GM19397 (cell line): Measurements from ENCODE around the gene ANXA10.
A peak's percentile ranks its signal among the peaks of the same experiment; 100 is the strongest.
"Not testable (repeated sequence)": the region's sequence is repeated elsewhere in the genome, so short reads cannot be mapped to it uniquely, and the experiment has no call there.

ENCODE experiments used
- ATAC-seq: cut with Tn5 transposase; IDR thresholded peaks from one replicate; pipeline ENCODE4 v1.9.1; 2021; ENCODE audit warnings: mild to moderate bottlenecking, moderate library complexity; ENCODE audit not compliant: unreplicated experiment

Gene ANXA10

DNA sequence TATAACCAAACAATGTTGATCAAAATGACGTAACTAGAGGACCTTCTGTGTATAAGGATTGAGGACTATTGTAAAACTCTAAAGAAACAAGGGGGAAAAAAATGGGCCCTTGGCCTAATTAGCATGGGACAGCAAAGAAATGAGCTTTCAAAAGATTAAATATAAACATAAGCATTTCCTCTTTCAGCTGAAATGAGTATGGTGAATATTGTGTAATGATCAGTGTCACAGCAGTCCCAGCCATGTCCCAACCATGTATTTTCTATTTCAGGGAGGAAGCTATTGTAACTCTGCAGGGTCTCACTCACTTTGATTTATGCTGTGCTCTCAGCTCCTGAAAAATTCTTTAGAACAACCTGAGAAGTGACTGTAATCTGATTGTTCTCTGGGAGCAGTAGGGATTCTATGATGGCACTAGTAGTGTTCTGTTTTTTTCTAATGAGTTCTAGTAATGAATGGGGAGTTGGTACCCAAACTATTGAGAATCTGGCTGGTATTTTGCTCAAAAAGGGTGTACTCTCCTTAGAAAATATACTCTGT lies 25.8 kb downstream of the ANXA10 start:
- ATAC-seq = no peak

DNA sequence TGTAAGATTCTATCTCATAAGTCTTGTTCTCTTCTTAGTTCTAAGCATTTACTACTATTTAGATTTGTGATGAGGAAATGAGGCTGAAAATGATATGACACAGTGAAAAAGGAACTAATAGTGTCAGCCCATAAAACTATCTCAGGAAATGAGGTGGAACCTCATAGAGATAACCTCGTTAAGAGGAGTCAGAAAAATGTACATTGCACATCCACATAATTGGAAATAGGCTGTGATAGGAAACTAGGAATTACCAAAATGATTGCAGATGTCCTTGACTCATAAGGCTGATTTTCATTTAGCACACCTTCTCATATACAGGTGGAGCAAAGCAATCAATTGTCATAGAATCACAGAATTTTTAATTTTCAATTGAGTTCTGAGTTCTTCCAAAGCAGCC lies 26.8 kb downstream of the ANXA10 start:
- no peak for ATAC-seq

DNA sequence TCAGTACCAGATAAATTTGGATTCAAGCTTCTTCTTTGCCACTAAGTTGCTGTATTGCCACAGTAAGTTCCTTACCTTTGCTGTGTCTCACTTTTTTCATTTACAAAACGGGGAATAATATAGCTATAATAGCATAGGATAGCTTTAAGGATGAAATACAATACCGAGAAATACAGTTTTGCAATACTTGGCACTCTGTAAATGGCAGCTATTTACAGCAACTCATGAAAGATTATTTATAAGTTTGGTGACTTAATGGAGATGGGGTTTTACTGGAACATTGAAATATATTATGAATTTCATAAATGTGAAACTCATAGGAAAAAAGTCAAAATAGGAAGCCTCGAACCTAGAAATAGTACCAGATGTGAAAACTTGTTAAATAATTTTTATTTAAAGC lies 27.6 kb downstream of the ANXA10 start:
- ATAC-seq = no peak

DNA sequence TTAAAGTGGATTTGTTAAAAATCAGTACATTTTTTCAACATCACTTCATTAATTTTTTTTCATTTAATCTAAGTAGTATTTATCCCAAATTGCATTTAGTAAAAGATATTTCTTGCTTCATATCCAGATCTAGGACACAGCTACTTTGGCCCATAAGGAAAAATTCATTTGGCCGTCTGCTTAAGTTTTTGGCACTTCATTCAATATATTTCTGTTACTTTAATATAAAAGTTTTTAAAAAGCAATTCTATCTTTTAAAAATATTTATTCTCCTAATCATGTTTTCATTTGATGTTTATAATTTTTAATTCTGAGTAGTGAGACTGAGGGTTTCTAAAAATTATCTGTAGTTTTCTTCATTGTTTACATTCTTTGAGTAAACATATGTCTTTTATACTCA lies 28.5 kb downstream of the ANXA10 start:
- no peak for ATAC-seq

DNA sequence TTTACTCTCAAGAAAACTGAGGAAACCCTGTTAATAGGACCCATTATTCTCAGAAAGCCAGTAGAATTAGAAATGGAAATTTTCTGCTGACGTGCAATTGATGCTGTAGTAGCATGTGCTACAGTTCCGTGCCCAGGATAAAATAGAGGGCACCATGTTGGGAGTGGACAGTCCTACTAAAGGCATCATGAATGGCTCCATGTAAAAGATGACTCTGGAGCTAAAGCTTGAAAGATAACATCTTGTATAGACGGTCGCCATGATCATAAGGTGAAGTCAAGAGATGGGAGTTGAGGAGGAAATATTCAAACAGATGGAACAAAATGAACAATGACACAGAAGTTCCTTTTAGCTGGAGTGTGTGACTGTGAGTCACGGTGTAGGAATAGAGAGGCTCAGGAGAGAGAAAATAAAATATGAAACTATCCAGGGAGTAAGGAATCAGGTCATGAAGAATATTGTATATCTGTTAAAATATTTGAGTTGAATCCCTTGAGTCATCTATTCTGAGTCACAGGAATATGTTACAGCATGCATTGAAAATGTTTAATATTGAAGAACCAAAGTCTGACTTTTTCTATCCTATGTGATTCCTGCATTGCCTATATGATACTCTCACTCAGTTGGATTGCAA lies 31.8 kb downstream of the ANXA10 start:
- ATAC-seq = no peak

DNA sequence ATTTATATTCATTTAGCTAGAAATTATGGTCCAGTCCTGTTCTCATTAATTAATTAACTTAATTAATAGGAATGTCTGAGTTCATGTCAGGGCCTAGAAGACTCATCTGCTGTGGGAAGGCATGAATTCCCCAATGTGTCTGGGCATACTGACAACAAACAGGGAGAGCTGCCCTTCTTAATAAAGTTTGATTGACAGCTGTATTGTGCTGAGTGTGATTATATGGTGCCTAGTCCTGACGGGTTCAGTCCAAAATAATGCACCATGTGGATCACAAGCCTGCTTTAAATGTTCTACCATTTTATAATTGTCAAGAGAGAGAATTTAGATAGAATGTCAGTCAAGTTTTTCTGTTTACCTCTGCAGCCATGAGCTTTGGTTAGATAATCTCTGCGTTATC lies 34.6 kb downstream of the ANXA10 start:
- no peak for ATAC-seq

DNA sequence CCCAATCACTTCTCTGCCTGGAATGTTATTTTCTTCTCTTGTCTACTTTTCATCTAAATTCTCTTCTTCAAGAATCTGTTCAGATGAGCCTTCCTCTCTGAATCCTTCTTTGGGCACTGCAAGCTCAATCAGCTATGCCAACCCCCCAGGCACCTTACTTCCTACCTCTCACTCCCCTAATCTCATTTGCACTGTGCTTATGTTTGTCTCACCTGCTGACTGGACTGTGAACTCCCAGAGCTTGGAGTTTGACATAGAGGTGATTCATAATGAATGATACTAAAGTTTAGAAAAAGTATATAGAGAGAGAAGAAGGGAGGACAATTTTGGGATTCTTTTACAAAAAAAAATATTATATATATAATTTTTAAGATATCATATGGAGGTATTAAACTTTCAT lies 36.3 kb downstream of the ANXA10 start:
- ATAC-seq = no peak

DNA sequence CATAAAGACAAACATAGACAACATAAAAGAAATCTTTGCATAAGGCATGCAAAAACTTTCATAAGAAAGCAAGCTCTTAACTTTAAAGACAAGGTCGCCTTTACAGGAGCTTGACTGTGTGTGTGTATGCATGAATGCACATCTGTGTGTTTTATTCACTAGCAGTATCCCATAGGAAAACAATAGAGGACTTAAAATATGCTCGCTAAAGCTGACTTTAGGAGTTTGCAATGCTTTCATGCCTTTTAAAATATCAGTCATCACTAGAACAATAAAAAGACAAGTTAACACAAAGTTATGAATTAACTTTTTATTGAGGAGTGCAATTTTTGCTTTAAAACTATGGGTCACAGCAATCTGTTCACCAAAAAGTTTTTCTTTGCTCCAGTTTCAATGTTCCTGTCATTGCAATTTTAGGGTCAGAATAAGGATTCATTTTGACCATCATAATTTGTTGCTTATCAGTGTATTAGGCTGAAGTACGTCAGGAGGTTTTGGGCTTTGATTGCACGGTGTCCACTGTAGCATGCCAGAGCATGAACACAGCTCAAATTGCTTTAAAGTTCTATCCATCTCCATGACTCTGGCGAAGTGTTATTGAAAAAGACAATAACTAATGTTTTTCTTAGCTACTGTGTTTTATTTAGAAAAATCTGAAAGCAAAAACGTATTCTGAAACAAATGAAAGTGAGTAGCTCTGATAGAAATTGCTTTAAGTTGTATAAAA lies 36.9 kb downstream of the ANXA10 start:
- no peak for ATAC-seq

DNA sequence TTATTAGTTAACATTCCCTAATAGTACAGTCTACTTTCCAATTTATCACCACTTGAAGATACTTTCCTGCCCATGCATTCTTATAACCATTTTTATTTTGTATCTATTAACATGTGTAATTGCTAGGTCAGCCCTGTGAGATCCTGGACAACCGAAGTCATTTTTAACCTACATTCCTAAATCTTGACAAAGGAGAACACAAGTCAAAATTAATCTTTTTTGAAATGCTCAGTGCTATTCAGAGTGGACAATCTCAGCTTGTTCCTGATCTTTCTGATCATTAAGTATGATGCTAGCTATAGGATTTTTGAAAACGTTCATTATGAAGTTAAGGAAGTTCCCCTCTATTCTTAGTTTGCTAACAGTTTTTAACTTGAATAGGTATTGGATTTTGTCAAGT lies 37.5 kb downstream of the ANXA10 start:
- no peak for ATAC-seq

DNA sequence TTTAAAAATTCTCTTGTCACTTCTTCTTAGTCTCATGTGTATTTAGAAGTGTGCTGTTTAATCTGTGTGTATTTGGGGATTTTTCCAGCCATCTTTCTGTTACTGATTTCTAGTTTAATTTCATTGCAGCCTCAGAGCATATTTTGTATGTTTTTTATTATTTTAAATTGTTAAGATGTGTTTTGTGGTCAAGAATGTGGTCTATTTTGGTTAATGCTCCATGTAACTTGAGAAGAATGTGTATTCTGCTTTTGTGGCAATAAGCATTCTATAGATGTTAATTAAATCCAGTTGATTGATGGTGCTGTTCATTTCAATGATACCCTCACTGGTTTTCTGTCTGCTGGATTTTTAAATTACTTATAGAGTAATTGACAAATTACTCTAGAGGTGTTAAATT lies 38.9 kb downstream of the ANXA10 start:
- no peak for ATAC-seq

DNA sequence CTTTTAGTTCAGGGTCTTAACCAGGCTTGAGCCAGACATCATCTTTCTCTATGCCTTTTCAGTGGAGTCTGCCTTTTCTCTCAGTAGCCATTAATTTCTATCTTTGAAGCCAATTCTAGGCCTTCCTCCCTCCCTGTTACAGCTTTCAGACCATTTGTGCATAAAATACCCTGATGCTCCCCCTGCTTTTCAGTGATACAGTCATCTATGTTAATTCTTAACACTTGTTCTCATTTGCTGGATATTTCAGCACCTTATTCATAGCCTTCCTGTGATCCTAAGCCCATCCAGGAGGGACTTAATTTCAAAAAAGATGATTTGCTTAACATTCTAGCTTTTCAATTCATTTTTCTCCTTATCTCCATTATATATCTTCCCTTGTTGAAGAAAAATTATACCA lies 42.3 kb downstream of the ANXA10 start:
- no peak for ATAC-seq

DNA sequence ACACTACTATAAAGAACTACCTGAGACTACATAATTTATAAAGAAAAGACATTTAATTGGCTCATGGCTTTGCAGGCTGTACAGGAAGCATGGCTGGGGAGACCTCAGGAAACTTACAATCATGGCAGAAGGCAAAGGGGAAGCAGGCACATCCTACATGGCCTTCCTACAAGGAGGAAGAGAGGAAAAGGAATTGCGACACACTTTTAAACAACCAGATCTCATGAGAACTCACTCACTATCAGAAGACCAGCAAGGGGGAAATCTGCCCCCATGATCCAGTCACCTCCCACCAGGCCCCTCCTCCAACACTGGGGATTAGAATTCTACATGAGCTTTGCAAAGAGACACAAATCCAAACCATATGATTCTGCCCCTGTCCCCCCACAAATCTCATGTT lies 43.5 kb downstream of the ANXA10 start:
- not testable (repeated sequence) for ATAC-seq

DNA sequence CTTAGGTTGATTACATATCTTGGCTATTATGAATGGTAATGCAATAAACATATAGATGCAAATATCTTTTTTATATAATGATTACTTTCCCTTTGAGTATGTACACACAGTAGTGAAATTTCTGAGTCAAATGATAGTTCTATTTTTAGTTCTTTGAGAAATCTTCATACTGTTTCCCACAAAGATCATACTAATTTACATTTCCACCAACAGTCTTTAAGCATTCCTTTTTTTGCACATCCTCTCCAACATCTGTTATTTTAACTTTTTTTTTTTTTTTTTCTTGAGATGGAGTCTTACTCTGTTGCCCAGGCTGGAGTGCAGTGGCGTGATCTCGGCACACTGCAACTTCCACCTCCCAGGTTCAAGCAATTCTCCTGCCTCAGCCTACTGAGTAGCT lies 45.4 kb downstream of the ANXA10 start:
- ATAC-seq = not testable (repeated sequence)

DNA sequence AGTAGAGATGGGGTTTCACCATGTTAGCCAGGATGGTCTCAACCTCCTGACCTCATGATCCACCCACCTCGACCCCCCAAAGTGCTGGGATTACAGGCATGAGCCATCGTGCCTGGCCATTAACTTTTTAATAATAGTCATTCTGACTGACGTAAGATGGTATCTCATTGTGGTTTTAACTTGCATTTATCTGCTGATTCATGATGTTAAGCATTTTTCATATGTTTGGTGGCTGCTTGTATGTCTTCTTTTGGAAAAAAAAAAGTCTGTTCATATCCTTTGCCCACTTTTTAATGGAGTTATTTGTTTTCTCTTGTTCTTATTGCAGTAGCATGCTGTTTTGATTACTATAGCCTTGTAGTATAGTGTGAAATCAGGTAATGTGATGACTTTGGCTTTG lies 45.8 kb downstream of the ANXA10 start:
- no peak for ATAC-seq

DNA sequence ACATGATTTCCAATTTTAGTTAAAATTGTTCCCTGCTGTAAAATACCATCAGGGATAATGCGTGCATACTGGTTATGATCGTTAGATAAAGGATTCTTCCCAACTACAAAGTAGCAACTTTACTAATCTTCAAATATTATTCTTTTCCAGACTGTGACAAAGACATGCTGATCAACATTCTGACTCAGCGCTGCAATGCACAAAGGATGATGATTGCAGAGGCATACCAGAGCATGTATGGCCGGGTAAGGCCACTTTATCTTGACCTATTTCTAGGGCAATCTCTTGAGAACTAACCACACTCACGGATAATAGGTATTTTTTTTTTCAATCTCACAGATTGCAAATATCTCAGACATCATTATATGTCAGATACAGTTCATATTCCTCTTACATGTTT lies 47.0 kb downstream of the ANXA10 start:
- ATAC-seq = no peak

DNA sequence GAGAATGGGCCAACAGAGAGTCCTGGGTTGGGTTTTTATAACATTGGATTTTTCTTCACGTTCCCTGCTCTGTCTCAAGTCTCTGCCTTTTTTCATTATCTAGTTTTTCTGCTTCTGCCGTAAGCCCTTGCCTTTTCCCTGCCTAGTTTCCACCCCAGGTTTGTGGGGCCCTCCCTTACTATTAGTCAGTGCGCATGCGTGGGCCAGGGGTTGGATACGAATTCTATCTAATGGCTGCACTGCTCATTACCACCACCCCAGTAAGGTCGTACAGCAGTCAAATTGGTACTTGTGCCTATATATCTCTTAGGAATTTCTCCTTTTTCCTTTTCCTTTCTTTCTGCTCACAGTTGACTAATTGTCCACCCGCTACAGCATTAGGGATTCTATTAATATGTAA lies 49.4 kb downstream of the ANXA10 start:
- no peak for ATAC-seq

DNA sequence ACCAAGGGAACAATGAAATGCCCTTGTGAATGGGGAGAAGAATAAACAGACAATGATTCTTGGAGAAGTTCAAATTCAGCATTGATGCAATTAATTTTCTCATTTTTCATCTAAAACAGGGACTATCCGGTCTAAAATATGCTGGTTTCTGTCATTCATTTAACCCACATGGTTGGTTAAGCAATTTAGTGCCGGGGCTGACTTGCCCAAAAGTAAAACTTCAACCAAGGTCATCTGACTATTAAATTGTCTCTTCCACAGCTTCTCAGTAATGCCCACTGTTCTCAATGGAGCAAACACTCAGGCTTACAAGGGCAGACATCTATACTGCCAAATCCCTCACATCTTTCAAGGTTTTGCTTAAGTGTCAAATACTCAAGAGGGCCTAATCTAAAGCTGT lies 51.3 kb downstream of the ANXA10 start:
- no peak for ATAC-seq

DNA sequence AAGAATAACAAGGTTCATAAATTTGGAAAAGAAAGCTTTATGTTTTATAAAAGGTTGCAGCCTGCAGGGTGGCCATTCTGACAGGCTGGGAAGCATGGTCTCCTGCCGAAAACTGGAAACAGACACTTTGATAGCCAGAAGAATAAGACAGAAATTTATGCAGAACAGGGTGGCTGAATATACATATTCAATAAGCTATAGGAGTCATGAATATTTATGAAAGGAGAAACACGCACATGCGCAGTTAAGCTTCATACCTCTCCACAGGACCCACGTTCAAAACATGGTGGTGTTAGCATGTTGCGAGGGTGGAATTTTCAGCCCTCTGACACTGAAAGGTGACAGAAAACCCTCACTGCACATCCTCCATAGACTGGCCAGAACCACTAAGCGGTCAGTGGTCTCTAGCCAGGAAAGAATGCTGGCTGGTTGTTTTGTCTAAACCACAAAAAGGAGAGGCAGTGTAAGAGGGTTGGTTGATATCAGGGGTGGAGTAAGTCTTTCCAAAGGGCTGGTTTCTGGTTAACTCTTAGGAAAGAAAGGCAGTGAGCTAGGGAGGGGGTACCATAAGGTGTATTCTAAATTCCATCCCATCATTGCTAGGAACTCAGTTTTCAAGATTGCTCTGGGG lies 58.2 kb downstream of the ANXA10 start:
- no peak for ATAC-seq

DNA sequence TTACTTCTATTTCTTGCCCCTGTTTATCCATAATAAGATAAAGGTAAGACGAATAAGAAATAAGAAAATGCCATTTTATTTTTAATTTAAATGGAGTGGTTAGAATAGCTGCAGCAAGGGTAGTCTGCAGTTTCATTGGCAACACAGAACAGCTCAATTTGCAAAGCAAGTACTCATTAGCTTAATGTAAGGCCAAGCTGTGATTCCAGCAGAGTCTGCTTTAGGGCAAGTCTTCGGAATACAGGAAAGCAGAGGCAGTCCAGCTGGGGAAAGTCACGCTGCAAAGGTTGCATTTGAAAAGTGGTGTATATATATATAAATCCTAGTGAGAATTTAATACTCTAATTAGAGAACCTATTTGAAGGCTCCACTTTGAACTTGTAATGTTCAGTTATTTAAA lies 59.0 kb downstream of the ANXA10 start:
- ATAC-seq = no peak

DNA sequence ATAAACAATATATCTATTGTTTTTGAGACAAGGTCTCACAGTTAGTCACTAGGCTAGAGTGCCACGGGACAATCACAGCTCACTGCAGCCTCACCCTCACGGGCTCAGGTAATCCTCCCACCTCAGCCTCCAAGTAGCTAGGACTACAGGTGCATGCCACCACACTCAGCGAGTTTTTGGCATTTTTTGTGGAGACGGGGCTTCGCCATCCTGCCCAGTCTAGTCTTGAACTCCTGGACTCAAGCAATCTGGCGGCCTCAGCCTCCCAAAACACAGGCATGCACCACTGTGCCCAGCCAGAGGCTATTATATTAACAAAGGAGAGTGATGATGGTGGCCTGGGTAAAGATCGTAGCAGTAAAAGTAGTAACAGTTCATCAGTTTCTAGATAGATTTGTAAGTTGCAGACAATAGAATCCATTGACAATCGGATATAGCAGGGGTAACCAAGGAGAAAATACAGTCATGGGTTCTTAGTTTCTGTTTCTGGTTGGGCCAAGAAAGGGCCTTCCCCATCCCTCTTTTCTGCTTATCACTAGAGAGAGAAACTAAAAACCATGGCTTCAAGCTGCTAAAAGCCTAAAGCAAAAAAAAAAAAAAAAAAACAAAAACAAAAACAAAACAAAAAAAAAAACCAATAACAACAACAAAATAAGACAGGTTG lies 60.6 kb downstream of the ANXA10 start:
- no peak for ATAC-seq

DNA sequence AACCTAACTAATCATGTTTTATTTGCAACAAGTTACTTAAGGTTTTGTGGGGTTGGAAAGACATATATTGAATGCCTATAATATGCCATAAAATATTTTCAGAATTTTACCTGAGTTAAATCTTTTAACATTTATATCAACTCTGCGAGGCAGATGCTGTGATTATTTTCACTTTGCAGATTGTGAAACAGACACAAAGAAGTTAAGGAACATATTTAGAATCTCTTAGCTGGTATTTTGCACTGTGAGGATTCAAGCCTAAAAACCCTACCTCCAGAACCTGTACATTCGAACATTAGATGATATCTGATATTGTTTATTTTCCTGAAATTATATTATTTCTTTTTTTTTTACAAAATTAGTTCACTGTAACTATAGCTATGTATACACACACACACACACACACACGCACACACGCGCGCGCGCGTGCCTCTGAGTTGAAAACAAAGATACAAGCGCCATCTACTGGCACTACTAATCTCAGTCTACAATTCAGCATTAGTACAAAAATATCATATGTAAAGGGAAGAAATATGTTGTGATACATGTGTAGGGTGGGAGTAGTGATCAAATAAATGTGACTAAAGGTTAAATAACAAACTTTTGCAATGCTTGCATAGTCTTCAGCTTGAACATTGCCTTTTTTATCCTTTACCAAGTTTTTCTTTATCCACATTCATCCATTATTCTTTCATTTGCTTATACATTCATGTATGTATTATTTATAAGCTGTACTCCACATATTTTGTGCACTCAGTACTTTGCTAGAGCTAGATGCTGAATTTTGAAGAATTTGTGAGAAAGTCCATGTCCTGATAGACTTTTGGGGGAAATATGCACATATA lies 61.5 kb downstream of the ANXA10 start:
- ATAC-seq = peak; percentile 92
